SHP77 treated with DMSO at 0.1 percent for 48 hours (cell line): ENCODE measurements around the gene BTRC.
A peak's percentile ranks its signal among the peaks of the same experiment; 100 is the strongest.
"Not testable (repeated sequence)": the region's sequence is repeated elsewhere in the genome, so short reads cannot be mapped to it uniquely, and the experiment has no call there.

Experiments used
- DNase-seq: peaks from one replicate; lab custom pipeline; 2025; lab: John Stamatoyannopoulos, UW

The BTRC gene

DNA sequence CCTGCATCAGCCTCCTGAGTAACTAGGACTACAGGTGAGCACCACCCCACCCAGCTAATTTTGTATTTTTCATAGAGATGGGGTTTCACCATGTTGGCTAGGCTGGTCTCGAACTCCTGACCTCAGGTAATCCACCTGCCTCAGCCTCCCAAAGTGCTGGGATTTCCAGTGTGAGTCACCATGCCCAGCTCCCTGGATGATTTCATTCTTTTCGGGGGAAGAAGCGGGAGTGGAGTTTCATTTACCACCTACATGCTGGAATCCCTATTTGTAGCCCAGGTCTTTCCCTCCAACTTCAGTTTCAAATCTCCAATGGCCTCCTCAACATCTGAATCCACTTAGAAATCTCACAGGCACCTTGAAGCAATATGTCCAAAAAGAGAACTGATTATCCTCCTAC is 2.9 kb upstream of the BTRC start:
- no peak for DNase-seq

DNA sequence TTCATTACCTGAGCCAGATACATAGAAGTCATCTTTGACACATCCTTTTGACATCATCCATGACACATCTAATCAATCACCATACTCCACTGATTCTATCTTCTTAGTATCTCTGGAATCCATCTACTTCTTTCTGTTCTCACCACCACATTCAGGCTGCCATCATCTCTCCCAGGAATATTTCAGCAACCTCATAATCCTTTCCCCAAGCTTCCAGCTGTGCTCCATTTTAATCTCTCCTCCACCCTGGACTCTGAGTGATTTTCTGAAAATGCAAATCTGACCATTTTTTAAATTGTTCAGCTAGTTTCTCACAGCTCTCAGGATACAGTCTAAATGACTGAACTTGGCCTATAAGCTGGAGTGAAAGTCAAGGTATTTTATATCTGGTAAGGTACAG is 2.5 kb upstream of the BTRC start:
- no peak for DNase-seq

DNA sequence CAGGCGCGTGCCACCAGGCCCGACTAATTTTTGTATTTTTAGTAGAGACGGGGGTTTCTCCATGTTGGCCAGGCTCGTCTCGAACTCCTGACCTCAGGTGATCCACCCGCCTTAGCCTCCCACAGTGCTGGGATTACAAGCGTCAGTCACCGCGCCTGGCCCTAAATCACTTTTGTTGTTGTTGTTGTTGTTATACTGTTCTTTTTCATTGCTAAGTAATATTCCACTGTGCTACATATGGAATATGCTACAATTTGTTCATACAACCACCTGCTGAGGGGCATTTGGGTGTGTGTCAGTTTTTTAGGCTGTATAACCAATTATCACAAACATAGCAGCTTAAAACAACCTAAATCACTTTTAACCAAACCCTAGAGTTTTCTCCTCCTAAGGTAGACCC is 1.1 kb upstream of the BTRC start:
- DNase-seq, result not testable (repeated sequence)

- DNase-seq, result peak; percentile 33
These were observed 535 bp downstream of the BTRC start for GRCh38 chr10:101354328-101355071.

GRCh38 chr10:101355072-101355706 is 1.2 kb downstream of the BTRC start:
- no peak for DNase-seq

DNA sequence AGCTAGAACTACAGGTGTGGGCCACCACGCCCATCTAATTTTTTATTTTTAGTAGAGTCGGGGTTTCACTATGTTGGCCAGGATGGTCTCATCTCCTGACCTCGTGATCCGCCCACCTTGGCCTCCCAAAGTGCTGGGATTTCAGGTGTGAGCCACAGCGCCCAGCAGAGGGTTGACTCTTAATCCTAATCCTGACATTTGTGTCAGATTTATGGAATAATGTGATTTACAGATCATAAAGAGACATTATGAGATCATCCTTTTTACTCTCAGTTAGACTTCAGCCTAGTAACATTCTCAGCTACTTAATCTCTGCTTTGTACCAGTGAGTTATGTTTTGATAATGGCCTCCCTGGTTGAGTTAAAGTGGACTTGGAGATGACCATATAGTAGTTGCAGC is 2.2 kb downstream of the BTRC start:
- DNase-seq, result no peak

GRCh38 chr10:101357958-101358357 is 4.0 kb downstream of the BTRC start:
- no peak for DNase-seq

GRCh38 chr10:101358706-101359300 is 4.8 kb downstream of the BTRC start:
- no peak for DNase-seq

DNA sequence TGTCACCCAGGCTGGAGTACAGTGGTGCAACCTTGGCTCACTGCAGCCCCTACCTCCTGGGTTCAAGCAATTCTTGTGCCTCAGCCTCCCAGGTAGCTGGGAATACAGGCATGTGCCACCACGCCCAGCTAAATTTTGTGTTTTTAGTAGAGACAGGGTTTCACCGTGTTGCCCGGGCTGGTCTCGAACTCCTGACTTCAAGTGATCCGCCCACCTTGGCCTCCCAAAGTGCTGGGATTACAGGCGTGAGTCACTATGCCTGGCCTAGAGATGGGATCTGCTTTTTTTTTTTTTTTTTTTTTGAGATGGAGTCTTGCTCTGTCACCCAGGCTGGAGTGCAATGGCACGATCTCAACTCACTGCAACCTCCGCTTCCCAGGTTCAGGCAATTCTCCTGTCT is 6.1 kb downstream of the BTRC start:
- not testable (repeated sequence) for DNase-seq

DNA sequence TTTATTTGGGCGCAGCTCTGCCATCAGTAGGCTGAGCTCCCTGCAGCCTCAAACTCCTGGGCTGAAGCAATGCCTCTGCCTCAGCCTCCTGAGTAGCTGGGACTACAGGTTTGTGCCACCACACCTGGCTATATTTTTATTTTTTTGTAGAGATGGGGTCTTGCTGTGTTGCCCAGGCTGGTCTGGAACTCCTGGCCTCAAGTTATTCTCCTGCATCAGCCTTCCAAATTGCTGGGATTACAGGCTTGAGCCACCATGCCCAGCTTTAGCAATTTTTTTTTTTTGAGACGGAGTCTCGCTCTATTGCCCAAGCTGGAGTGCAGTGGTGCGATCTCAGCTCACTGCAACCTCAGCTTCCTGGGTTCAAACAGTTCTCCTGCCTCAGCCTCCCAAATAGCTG is 6.9 kb downstream of the BTRC start:
- DNase-seq, result not testable (repeated sequence)

DNA sequence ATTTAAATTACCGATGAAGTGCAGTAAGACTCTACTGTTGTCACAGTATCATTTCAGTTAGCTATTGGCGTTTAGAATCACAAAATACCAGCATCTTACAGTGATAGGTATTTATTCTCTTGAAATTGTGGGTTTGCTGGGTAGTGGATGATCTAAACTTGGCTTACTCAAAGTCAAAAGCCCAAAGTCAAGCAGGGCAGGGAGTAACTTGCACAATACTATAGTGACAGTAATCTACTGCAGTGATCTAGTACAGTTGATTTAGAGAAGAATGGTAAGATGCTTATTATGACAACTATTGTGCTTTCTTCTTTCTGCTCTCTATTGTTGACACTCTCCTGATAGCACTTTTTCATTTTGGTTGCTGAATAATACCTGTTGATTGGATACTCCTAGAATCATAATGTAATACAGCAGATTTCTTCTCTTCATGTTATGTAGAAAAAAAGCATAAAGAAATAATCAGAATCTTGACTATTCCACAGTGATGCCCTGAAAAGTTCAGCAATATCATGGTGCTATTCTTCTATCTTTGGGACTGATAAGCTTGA is 10.0 kb downstream of the BTRC start:
- no peak for DNase-seq

DNA sequence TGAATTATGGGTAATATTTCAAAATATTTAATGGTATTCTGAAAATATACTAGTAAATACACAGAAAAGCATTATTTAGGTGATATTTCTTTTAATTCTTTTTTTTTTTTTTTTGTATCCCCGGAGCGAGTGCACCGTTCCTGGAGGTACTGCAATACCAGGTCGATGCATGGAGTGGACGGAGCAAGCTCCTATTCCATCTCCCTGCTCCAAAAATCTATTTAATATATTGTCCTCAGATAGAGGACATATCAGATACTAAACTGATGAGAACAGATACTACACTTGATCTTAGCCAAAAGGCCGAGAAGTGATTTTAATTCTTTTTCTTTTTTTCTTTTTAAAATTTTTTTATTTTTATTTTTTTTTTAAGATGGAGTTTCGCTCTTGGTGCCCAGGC is 10.8 kb downstream of the BTRC start:
- no peak for DNase-seq

DNA sequence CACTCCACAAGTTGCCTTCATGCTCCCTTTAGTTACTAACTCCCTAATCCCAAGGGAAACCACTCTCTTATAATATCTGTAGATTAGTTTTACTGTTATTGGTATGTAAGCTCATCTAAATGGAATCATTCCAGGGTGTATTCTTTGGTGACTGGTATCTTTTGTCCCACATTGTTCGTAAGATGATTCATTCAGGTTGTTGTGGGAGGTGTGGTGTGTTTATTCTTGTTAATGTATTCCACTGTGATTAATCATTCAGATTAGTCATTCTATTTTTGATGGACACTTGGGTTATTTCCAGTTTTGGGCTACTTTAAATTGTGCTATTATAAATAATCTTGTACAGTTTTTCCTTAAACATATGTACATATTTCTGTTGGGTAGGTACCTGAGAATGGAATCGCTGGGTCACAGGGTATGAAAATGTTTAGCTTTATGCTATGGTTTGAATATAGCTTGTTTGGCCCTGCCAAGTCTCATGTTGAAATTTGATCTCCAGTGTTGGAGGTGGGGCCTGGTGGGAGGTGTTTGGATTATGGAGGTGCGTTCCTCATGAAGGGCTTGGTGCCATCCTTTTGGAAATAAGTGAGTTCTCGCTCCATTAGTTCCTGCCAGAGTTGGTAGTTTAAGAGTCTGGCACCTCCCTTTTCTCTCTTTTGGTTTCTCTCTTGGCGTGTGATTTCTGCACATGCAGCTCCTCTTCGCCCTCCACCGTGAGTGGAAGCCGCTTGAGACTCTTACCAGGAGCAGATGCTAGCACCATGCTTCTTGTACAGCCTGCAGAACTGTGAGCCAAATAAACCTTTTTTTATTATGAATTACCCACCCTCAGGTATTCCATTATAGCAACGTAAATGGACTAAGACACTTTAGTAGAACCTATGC is 13.8 kb downstream of the BTRC start:
- DNase-seq, result no peak

DNA sequence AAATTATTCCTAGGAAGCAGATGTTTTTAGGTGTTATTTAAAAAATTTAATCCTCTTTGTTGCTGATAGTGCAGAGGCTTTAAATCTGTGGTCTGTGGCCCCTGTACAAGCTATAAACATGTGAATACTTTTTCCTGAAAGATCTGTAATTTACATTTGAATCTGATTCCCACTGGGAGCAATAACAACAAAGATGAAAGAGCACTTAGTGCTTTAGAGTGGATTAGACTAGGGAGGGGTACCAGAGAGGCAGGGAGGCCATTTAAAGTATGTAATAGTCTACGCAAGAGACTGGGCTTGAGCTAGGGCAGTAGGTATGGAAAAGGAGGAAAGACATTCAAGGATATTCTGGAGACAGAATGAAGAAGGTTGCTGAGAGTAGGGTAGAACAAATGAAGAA is 19.1 kb downstream of the BTRC start:
- no peak for DNase-seq

GRCh38 chr10:101373993-101374392 is 20.0 kb downstream of the BTRC start:
- DNase-seq, result not testable (repeated sequence)

DNA sequence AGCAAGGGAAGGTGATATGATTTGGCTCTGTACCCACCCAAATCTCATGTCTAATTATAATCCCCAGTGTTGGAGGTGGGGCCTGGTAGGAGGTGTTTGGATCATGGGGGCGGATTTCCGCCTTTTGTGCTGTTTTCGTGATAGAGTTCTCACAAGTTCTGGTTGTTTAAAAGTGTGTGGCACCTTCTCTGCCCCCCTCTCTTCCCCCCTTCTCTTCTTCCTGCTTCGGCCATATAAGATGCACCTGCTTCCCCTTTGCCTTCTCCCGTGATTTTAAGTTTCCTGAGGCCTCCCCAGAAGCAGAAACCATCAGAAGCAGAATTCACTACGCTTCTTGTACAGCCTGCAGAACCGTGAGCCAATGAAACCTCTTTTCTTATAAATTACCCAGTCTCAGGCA is 21.1 kb downstream of the BTRC start:
- DNase-seq, result no peak

- no peak for DNase-seq
These were observed 25.8 kb downstream of the BTRC start for GRCh38 chr10:101379663-101380352.

DNA sequence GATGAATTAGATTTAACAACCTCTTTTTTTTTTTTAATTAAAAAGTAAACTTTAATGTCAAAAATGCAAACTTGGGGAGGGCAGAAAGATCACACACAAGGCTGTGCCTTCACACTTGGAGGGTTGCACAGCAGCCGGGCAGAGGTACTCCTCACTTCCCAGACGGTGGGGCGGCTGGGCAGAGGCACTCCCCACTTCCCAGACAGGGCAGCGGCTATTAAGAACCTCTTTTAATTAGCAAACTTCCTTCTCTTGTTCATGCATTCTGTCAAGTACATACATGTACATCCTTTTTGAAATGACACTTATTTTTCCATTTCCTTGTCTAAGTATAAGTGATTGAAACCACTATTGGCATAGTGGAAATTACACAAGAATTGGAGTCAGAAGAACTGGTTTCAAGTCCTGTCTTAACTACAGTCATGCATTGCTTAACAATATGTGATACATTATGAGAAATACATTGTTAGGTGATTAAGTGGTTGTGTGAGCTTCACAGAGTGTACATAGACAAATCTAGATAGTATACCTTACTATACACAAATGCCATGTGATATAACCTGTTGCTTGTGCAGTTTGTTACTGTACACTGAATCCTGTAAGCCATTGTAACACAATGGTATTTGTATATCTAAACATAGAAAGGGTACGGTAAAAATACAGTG is 26.5 kb downstream of the BTRC start:
- DNase-seq, result no peak

- no peak for DNase-seq
These were observed 32.1 kb downstream of the BTRC start for GRCh38 chr10:101385866-101386658.

GRCh38 chr10:101386659-101387259 is 32.8 kb downstream of the BTRC start:
- DNase-seq, result no peak
